Measurements from ENCODE around the gene GPER1.

- TF ChIP-seq CTCF (IDR thresholded peaks at IDR 0.05) = no peak
- no peak for TF ChIP-seq POLR2AphosphoS5 (IDR thresholded peaks at IDR 0.05; ENCODE audit: low read depth, low read length)
Measured at GRCh38 chr7:1078519-1078918, 9.4 kb upstream of the GPER1 start.

Measured in Panc1 (cell line).